ENCODE measurements around the gene SPRED3.

SPRED3 gene

DNA sequence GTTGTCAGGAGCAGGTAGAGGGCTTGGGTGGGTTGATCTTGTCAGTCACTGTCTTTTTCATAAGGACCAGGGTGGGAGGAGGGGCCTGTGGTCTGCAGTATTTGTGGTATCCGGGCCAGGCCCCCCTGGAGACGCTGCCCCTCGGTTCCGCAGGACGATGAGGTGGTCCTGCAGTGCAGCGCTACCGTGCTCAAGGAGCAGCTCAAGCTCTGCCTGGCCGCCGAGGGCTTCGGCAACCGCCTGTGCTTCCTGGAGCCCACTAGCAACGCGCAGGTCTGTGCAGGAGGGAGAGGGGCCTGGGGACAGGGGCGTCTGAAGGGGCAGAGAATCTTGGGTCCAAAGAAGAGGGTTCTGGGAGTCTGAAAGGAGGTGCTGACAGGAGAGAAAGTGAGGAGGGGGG lies 52.1 kb downstream of the SPRED3 start:
- Histone ChIP-seq H3K9me3 (no peaks in the 10 kb centered on the region), H3K4me1 (ENCODE audit: control insufficient read depth in 1 of 2, insufficient read depth in 1 of 2, low read depth in 1 of 2, low read length in 1 of 2) (no peaks in the 10 kb centered on the region), H3K27me3 (peaks cover 8% of the 10 kb centered on the region), H3K4me3 (ENCODE audit: low read depth in 1 of 2, low read length in 1 of 2) (no peak overlapping the region), H3K36me3 (no peaks in the 10 kb centered on the region), H3K27ac (no peak overlapping the region)
- TF ChIP-seq, protein P1, sequence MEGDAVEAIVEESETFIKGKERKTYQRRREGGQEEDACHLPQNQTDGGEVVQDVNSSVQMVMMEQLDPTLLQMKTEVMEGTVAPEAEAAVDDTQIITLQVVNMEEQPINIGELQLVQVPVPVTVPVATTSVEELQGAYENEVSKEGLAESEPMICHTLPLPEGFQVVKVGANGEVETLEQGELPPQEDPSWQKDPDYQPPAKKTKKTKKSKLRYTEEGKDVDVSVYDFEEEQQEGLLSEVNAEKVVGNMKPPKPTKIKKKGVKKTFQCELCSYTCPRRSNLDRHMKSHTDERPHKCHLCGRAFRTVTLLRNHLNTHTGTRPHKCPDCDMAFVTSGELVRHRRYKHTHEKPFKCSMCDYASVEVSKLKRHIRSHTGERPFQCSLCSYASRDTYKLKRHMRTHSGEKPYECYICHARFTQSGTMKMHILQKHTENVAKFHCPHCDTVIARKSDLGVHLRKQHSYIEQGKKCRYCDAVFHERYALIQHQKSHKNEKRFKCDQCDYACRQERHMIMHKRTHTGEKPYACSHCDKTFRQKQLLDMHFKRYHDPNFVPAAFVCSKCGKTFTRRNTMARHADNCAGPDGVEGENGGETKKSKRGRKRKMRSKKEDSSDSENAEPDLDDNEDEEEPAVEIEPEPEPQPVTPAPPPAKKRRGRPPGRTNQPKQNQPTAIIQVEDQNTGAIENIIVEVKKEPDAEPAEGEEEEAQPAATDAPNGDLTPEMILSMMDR (IDR thresholded peaks at IDR 0.05), result no peak

GRCh38 chr19:38441657-38442348 lies 53.3 kb downstream of the SPRED3 start:
- Histone ChIP-seq H3K27ac (no peak overlapping the region), H3K4me3 (ENCODE audit: low read depth in 1 of 2, low read length in 1 of 2) (no peak overlapping the region), H3K36me3 (no peaks in the 10 kb centered on the region), H3K4me1 (ENCODE audit: control insufficient read depth in 1 of 2, insufficient read depth in 1 of 2, low read depth in 1 of 2, low read length in 1 of 2) (no peaks in the 10 kb centered on the region), H3K27me3 (no peaks in the 10 kb centered on the region), H3K9me3 (no peaks in the 10 kb centered on the region)
- TF ChIP-seq, protein P1 (IDR thresholded peaks at IDR 0.05), result no peak

GRCh38 chr19:38442736-38443135 lies 54.2 kb downstream of the SPRED3 start:
- no peaks in the 10 kb centered on the region for H3K4me1 ChIP-seq (ENCODE audit: control insufficient read depth in 1 of 2, insufficient read depth in 1 of 2, low read depth in 1 of 2, low read length in 1 of 2)
- no peaks in the 10 kb centered on the region for H3K27me3 ChIP-seq
- H3K36me3 ChIP-seq, result no peaks in the 10 kb centered on the region
- TF ChIP-seq, protein P1 (IDR thresholded peaks at IDR 0.05), result no peak
- no peaks in the 10 kb centered on the region for H3K9me3 ChIP-seq
- H3K4me3 ChIP-seq (ENCODE audit: low read depth in 1 of 2, low read length in 1 of 2), result no peak overlapping the region
- H3K27ac ChIP-seq, result no peak overlapping the region

DNA sequence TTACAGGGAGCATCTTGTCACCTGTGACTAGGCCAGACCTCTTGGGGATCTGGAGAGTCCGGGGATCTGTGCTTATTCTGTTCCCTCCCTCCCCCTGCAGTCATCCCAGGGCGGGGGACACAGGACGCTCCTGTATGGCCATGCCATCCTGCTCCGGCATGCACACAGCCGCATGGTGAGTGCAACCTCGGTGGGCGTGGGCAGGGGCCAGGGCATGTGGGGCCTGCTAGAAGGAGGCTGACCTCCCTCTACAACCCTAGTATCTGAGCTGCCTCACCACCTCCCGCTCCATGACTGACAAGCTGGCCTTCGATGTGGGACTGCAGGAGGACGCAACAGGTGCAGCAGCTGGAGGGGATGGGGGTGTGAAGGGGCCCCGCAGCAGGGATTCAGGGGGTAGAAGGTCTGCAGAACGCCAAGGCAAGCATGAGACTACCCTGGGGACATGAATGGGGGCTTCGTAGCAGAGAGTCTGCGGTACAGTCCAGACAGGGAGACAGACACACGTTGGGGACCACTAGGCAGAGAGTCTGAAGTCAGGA lies 55.0 kb downstream of the SPRED3 start:
- no peak overlapping the region for H3K4me3 ChIP-seq (ENCODE audit: low read depth in 1 of 2, low read length in 1 of 2)
- H3K9me3 ChIP-seq, result no peaks in the 10 kb centered on the region
- TF ChIP-seq, protein P1 (IDR thresholded peaks at IDR 0.05), result no peak
- no peaks in the 10 kb centered on the region for H3K27me3 ChIP-seq
- H3K36me3 ChIP-seq, result no peaks in the 10 kb centered on the region
- no peak overlapping the region for H3K27ac ChIP-seq
- H3K4me1 ChIP-seq (ENCODE audit: control insufficient read depth in 1 of 2, insufficient read depth in 1 of 2, low read depth in 1 of 2, low read length in 1 of 2), result no peaks in the 10 kb centered on the region

- H3K9me3 ChIP-seq, result no peaks in the 10 kb centered on the region
- H3K27ac ChIP-seq, result no peak overlapping the region
- no peaks in the 10 kb centered on the region for H3K36me3 ChIP-seq
- H3K4me3 ChIP-seq (ENCODE audit: low read depth in 1 of 2, low read length in 1 of 2), result no peak overlapping the region
- no peaks in the 10 kb centered on the region for H3K27me3 ChIP-seq
- no peaks in the 10 kb centered on the region for H3K4me1 ChIP-seq (ENCODE audit: control insufficient read depth in 1 of 2, insufficient read depth in 1 of 2, low read depth in 1 of 2, low read length in 1 of 2)
- TF ChIP-seq, protein P1 (IDR thresholded peaks at IDR 0.05), result no peak
These were observed 55.5 kb downstream of the SPRED3 start for GRCh38 chr19:38444026-38444425.

All from neutrophil (primary cell).